OCI-LY1 (cell line): ENCODE measurements around the gene SRD5A3.

Source experiments
- CTCF ChIP-seq: fragments of 200-600 bp; sonication (generic), shearing (Covaris generic); IDR thresholded peaks from 2 replicates; pipeline ENCODE4 v1.5.1; 2017; ENCODE audit warnings: mild to moderate bottlenecking, antibody characterized with exemption, low read length, moderate library complexity, mixed read lengths
- EZH2 ChIP-seq: fragments of 200-600 bp; sonication (generic), shearing (Covaris generic); IDR thresholded peaks from 2 replicates; pipeline ENCODE4 v1.8.0; 2017; ENCODE audit warnings: borderline replicate concordance, mixed run types, mild to moderate bottlenecking, antibody characterized with exemption, low read length, moderate library complexity, mixed read lengths

GRCh38 chr4:55397520-55398321, 51.7 kb downstream of the SRD5A3 start:
- TF ChIP-seq CTCF (no peak), EZH2 (no peak)
